ENCODE measurements around the gene FAM72B.
"Not testable (repeated sequence)": the region's sequence is repeated elsewhere in the genome, so short reads cannot be mapped to it uniquely, and the experiment has no call there.

- not testable (repeated sequence) for TF ChIP-seq POLR2A (IDR thresholded peaks at IDR 0.05)
- TF ChIP-seq, protein P1, sequence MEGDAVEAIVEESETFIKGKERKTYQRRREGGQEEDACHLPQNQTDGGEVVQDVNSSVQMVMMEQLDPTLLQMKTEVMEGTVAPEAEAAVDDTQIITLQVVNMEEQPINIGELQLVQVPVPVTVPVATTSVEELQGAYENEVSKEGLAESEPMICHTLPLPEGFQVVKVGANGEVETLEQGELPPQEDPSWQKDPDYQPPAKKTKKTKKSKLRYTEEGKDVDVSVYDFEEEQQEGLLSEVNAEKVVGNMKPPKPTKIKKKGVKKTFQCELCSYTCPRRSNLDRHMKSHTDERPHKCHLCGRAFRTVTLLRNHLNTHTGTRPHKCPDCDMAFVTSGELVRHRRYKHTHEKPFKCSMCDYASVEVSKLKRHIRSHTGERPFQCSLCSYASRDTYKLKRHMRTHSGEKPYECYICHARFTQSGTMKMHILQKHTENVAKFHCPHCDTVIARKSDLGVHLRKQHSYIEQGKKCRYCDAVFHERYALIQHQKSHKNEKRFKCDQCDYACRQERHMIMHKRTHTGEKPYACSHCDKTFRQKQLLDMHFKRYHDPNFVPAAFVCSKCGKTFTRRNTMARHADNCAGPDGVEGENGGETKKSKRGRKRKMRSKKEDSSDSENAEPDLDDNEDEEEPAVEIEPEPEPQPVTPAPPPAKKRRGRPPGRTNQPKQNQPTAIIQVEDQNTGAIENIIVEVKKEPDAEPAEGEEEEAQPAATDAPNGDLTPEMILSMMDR (IDR thresholded peaks at IDR 0.05), result not testable (repeated sequence)
These were observed 15.6 kb upstream of the FAM72B start for GRCh38 chr1:121199763-121200162.
